ENCODE data around the gene ATF6B.
"Not testable (repeated sequence)": the region's sequence is repeated elsewhere in the genome, so short reads cannot be mapped to it uniquely, and the experiment has no call there.

ATF6B gene

GRCh38 chr6:32079566-32080290, 48.3 kb downstream of the ATF6B start:
- Mint-ChIP-seq H3K4me1 (ENCODE audit: low read depth) (no peaks in the 10 kb centered on the region), H3K9me3 (no peaks in the 10 kb centered on the region), H3K36me3 (ENCODE audit: low read depth) (no peaks in the 10 kb centered on the region), H3K27me3 (ENCODE audit: low read depth) (peaks cover 23% of the 10 kb centered on the region), H3K27ac (no peak overlapping the region), H3K4me3 (no peak overlapping the region)

- H3K9me3 Mint-ChIP-seq = no peaks in the 10 kb centered on the region
- peaks cover 6% of the 10 kb centered on the region for H3K27me3 Mint-ChIP-seq (ENCODE audit: low read depth)
- no peak overlapping the region for H3K27ac Mint-ChIP-seq
- H3K36me3 Mint-ChIP-seq (ENCODE audit: low read depth) = no peaks in the 10 kb centered on the region
- no peaks in the 10 kb centered on the region for H3K4me1 Mint-ChIP-seq (ENCODE audit: low read depth)
- no peak overlapping the region for H3K4me3 Mint-ChIP-seq
Measured at GRCh38 chr6:32076321-32076809, 51.7 kb downstream of the ATF6B start.

GRCh38 chr6:32075781-32076180, 52.3 kb downstream of the ATF6B start:
- no peak overlapping the region for H3K27ac Mint-ChIP-seq
- H3K36me3 Mint-ChIP-seq (ENCODE audit: low read depth) = no peaks in the 10 kb centered on the region
- H3K4me3 Mint-ChIP-seq = no peak overlapping the region
- H3K9me3 Mint-ChIP-seq = no peaks in the 10 kb centered on the region
- peaks cover 3% of the 10 kb centered on the region for H3K27me3 Mint-ChIP-seq (ENCODE audit: low read depth)
- no peaks in the 10 kb centered on the region for H3K4me1 Mint-ChIP-seq (ENCODE audit: low read depth)

GRCh38 chr6:32074996-32075532, 53.0 kb downstream of the ATF6B start:
- no peaks in the 10 kb centered on the region for H3K9me3 Mint-ChIP-seq
- H3K36me3 Mint-ChIP-seq (ENCODE audit: low read depth) = no peaks in the 10 kb centered on the region
- H3K27ac Mint-ChIP-seq = no peak overlapping the region
- H3K4me3 Mint-ChIP-seq = no peak overlapping the region
- H3K27me3 Mint-ChIP-seq (ENCODE audit: low read depth) = no peaks in the 10 kb centered on the region
- no peaks in the 10 kb centered on the region for H3K4me1 Mint-ChIP-seq (ENCODE audit: low read depth)

- no peak overlapping the region for H3K4me3 Mint-ChIP-seq
- no peak overlapping the region for H3K27ac Mint-ChIP-seq
- H3K36me3 Mint-ChIP-seq (ENCODE audit: low read depth) = no peaks in the 10 kb centered on the region
- H3K27me3 Mint-ChIP-seq (ENCODE audit: low read depth) = no peaks in the 10 kb centered on the region
- H3K4me1 Mint-ChIP-seq (ENCODE audit: low read depth) = no peaks in the 10 kb centered on the region
- no peaks in the 10 kb centered on the region for H3K9me3 Mint-ChIP-seq
Measured at GRCh38 chr6:32073613-32074012, 54.4 kb downstream of the ATF6B start.

GRCh38 chr6:32073101-32073500, 54.9 kb downstream of the ATF6B start:
- Mint-ChIP-seq H3K9me3 (no peaks in the 10 kb centered on the region), H3K27me3 (ENCODE audit: low read depth) (no peaks in the 10 kb centered on the region), H3K27ac (no peak overlapping the region), H3K4me1 (ENCODE audit: low read depth) (no peaks in the 10 kb centered on the region), H3K4me3 (no peak overlapping the region), H3K36me3 (ENCODE audit: low read depth) (no peaks in the 10 kb centered on the region)

- Mint-ChIP-seq H3K36me3 (ENCODE audit: low read depth) (no peaks in the 10 kb centered on the region), H3K27me3 (ENCODE audit: low read depth) (no peaks in the 10 kb centered on the region), H3K4me1 (ENCODE audit: low read depth) (no peaks in the 10 kb centered on the region), H3K27ac (no peak overlapping the region), H3K4me3 (no peak overlapping the region), H3K9me3 (no peaks in the 10 kb centered on the region)
Measured at GRCh38 chr6:32070814-32071543, 57.1 kb downstream of the ATF6B start.

- Mint-ChIP-seq H3K9me3 (no peaks in the 10 kb centered on the region), H3K4me1 (ENCODE audit: low read depth) (no peaks in the 10 kb centered on the region), H3K36me3 (ENCODE audit: low read depth) (no peaks in the 10 kb centered on the region), H3K4me3 (no peak overlapping the region), H3K27me3 (ENCODE audit: low read depth) (peaks cover 3% of the 10 kb centered on the region), H3K27ac (no peak overlapping the region)
Measured at GRCh38 chr6:32069878-32070515, 58.0 kb downstream of the ATF6B start.

- Mint-ChIP-seq H3K9me3 (no peaks in the 10 kb centered on the region), H3K27me3 (ENCODE audit: low read depth) (peaks cover 3% of the 10 kb centered on the region), H3K36me3 (ENCODE audit: low read depth) (no peaks in the 10 kb centered on the region), H3K4me3 (no peak overlapping the region), H3K4me1 (ENCODE audit: low read depth) (no peaks in the 10 kb centered on the region), H3K27ac (no peak overlapping the region)
Measured at GRCh38 chr6:32069460-32069859, 58.6 kb downstream of the ATF6B start.

GRCh38 chr6:32068867-32069266, 59.2 kb downstream of the ATF6B start:
- Mint-ChIP-seq H3K4me3 (no peak overlapping the region), H3K4me1 (ENCODE audit: low read depth) (no peaks in the 10 kb centered on the region), H3K27ac (no peak overlapping the region), H3K27me3 (ENCODE audit: low read depth) (peaks cover 3% of the 10 kb centered on the region), H3K36me3 (ENCODE audit: low read depth) (no peaks in the 10 kb centered on the region), H3K9me3 (no peaks in the 10 kb centered on the region)

GRCh38 chr6:32068315-32068714, 59.7 kb downstream of the ATF6B start:
- not testable (repeated sequence) for H3K9me3 Mint-ChIP-seq; H3K36me3 Mint-ChIP-seq (ENCODE audit: low read depth); H3K27ac Mint-ChIP-seq; H3K4me1 Mint-ChIP-seq (ENCODE audit: low read depth); H3K27me3 Mint-ChIP-seq (ENCODE audit: low read depth); H3K4me3 Mint-ChIP-seq

- not testable (repeated sequence) for H3K9me3 Mint-ChIP-seq; H3K27ac Mint-ChIP-seq; H3K27me3 Mint-ChIP-seq (ENCODE audit: low read depth); H3K4me3 Mint-ChIP-seq; H3K36me3 Mint-ChIP-seq (ENCODE audit: low read depth); H3K4me1 Mint-ChIP-seq (ENCODE audit: low read depth)
Measured at GRCh38 chr6:32067521-32067920, 60.5 kb downstream of the ATF6B start.
